OCI-LY7 (cell line): ENCODE measurements around the gene HIP1. TPM values are rescaled to one million over a fixed set of nuclear protein-coding genes. Genes with fewer than 3 reads are reported as not detected.
"Not testable (repeated sequence)": the region's sequence is repeated elsewhere in the genome, so short reads cannot be mapped to it uniquely, and the experiment has no call there.

Source experiments
- BruUV-seq: library from RNA; stranded (reverse); fragments of 400-500 nt; replicated peaks from 2 replicates; lab custom pipeline; 2021; lab: Mats Ljungman, UMichigan
- CTCF ChIA-PET: fragments of 300-600 bp; sonication (Branson Sonifier 250); formaldehyde crosslinking; loops from one replicate; lab custom pipeline; 2022; ENCODE audit warnings: antibody characterized with exemption; ENCODE audit not compliant: unreplicated experiment; lab: Charles Lee
- POLR2A ChIA-PET: fragments of 300-600 bp; sonication (Branson Sonifier 250); formaldehyde crosslinking; loops from one replicate; lab custom pipeline; 2022; ENCODE audit warnings: antibody characterized with exemption; lab: Charles Lee
- DNase-seq: peaks from one replicate; pipeline ENCODE4 v3.0.0-alpha.2; 2015; ENCODE audit warnings: low spot score
- H2AFZ ChIP-seq: fragments of 200-600 bp; sonication (generic), shearing (Covaris generic); 2 replicates; pipeline ENCODE4 v1.6.1; 2014; ENCODE audit warnings: mild to moderate bottlenecking, antibody characterized with exemption, low read length, moderate library complexity
- H3K27ac ChIP-seq: fragments of 200-600 bp; sonication (generic); 2 replicates; pipeline ENCODE4 v1.5.1; 2014; ENCODE audit warnings: mixed run types, low read depth, mild to moderate bottlenecking, moderate library complexity, low read length, inconsistent platforms; ENCODE audit not compliant: poor library complexity, severe bottlenecking
- H3K36me3 ChIP-seq: fragments of 200-600 bp; sonication (generic); 2 replicates; pipeline ENCODE4 v1.6.1; 2014; ENCODE audit warnings: mild to moderate bottlenecking, antibody characterized with exemption, low read length, moderate library complexity, mixed read lengths; ENCODE audit not compliant: insufficient read depth
- H3K4me1 ChIP-seq: fragments of 200-600 bp; sonication (generic); 2 replicates; pipeline ENCODE4 v1.5.1; 2014; ENCODE audit warnings: mild to moderate bottlenecking, low read length; ENCODE audit not compliant: insufficient read depth, poor library complexity, severe bottlenecking
- H3K4me2 ChIP-seq: fragments of 200-600 bp; sonication (generic); 2 replicates; pipeline ENCODE4 v1.6.1; 2014; ENCODE audit warnings: mild to moderate bottlenecking, low read length
- H3K4me3 ChIP-seq: fragments of 200-600 bp; sonication (generic); 2 replicates; pipeline ENCODE4 v1.5.1; 2014; ENCODE audit warnings: mild to moderate bottlenecking, low read depth, low read length; ENCODE audit not compliant: poor library complexity, severe bottlenecking
- H3K79me2 ChIP-seq: fragments of 200-600 bp; sonication (generic); 2 replicates; pipeline ENCODE4 v1.6.1; 2016; ENCODE audit warnings: low read depth, mild to moderate bottlenecking, low read length, moderate library complexity, mixed read lengths; ENCODE audit not compliant: insufficient read depth
- H3K9me2 ChIP-seq: fragments of 200-600 bp; sonication (generic); 2 replicates; pipeline ENCODE4 v1.6.1; 2016; ENCODE audit warnings: mild to moderate bottlenecking, low read length, mixed read lengths; ENCODE audit not compliant: insufficient read depth
- H3K9me3 ChIP-seq: fragments of 200-600 bp; sonication (generic); 2 replicates; pipeline ENCODE4 v1.6.1; 2014; ENCODE audit warnings: mild to moderate bottlenecking, mixed run types, low read length, mixed read lengths
- H4K20me1 ChIP-seq: fragments of 200-600 bp; sonication (generic); 2 replicates; pipeline ENCODE4 v1.6.1; 2014; ENCODE audit warnings: mild to moderate bottlenecking, antibody characterized with exemption, low read length, moderate library complexity, mixed read lengths; ENCODE audit not compliant: insufficient read depth
- EZH2phosphoT487 ChIP-seq: fragments of 200-600 bp; sonication (generic); IDR thresholded peaks from 2 replicates; pipeline ENCODE4 v1.6.1; 2018; ENCODE audit warnings: low read depth, borderline replicate concordance, mild to moderate bottlenecking, mixed run types, antibody characterized with exemption, low read length, moderate library complexity, mixed read lengths
- intact Hi-C: fragments of 100-400 bp; cut with micrococcal nuclease; formaldehyde crosslinking; loops from one replicate; pipeline ENCODE4 v1.10.0; 2022; ENCODE audit not compliant: unreplicated experiment
- total RNA-seq, 2 experiments: library from RNA; depleted of rRNA in 1 of 2; stranded (reverse); fragments of >200 nt in 1 of 2; shearing (Covaris generic) in 1 of 2; gene quantifications; 2 replicates each; pipeline ENCODE4 v1.2.3, GENCODE V29; 2014 to 2022
- TF ChIP-seq, protein P1 (sequence below): fragments of 200-600 bp; sonication (generic); conservative IDR thresholded peaks from 2 replicates; pipeline ENCODE4 v1.5.1; 2014; ENCODE audit warnings: mild to moderate bottlenecking, antibody characterized with exemption, low read length, moderate library complexity, mixed read lengths

The HIP1 gene
- total RNA-seq, 2 experiments from 2014 or later = 15.0 to 27.8 TPM

DNA sequence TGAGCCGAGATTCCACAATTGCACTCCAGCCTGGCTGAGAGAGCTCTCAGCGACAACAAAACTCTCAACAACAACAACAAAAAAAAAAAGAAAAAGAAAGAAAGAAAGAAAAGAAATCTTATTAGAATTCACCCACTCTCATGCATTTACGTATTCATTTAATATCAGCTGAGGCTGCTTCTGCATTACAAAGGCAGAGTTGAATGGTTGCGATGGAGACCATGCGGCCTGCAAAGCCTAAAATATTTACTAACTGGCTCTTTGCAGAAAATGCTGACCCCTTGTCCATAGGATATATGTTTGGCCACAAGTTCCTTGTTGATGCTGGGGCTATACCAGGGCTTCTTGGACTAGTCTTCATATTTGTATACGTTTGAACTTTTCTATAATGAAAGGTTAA lies 137.2 kb downstream of the HIP1 start:
- no peaks in the 10 kb centered on the region for H4K20me1 ChIP-seq
- BruUV-seq = no TSS peak
- H3K27ac ChIP-seq = no peak overlapping the region
- DNase-seq = no peak
- no peak overlapping the region for H3K4me3 ChIP-seq
- intact Hi-C loops = loop anchor here (5.0 kb wide), 1 partner anchor 41 kb away; no protein-coding TSS in a partner anchor
- no peaks in the 10 kb centered on the region for H3K9me2 ChIP-seq
- ChIA-PET CTCF (no interaction called here), POLR2A (interaction anchor here (0.7 kb wide), 2 partner anchors 36 to 1853 kb away, joined by 3 to 7 read pairs; no protein-coding TSS in a partner anchor)
- TF ChIP-seq EZH2phosphoT487 = no peak
- TF ChIP-seq, protein P1, sequence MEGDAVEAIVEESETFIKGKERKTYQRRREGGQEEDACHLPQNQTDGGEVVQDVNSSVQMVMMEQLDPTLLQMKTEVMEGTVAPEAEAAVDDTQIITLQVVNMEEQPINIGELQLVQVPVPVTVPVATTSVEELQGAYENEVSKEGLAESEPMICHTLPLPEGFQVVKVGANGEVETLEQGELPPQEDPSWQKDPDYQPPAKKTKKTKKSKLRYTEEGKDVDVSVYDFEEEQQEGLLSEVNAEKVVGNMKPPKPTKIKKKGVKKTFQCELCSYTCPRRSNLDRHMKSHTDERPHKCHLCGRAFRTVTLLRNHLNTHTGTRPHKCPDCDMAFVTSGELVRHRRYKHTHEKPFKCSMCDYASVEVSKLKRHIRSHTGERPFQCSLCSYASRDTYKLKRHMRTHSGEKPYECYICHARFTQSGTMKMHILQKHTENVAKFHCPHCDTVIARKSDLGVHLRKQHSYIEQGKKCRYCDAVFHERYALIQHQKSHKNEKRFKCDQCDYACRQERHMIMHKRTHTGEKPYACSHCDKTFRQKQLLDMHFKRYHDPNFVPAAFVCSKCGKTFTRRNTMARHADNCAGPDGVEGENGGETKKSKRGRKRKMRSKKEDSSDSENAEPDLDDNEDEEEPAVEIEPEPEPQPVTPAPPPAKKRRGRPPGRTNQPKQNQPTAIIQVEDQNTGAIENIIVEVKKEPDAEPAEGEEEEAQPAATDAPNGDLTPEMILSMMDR = no peak
- H3K79me2 ChIP-seq = no peaks in the 10 kb centered on the region
- H3K36me3 ChIP-seq = no peaks in the 10 kb centered on the region
- H2AFZ ChIP-seq = no peak overlapping the region
- H3K9me3 ChIP-seq = no peaks in the 10 kb centered on the region
- H3K4me1 ChIP-seq = no peaks in the 10 kb centered on the region
- no peak overlapping the region for H3K4me2 ChIP-seq

DNA sequence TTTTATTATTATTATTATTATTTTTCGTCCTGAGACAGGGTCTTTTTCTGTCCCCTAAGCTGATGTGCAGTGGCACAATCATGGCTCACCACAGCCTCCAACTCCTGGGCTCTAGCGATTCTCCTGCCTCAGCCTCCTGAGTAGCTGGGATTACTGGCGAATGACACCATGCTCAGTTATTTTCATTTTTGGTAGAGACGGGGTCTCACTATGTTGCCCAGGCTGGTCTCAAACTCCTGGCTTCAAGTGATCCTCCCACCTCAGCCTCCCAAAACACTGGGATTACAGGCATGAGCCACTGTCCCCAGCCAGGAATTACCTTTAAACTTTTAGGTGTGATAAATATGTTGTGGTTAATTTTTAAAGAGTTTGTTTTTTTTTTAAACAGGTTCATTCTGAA lies 138.0 kb downstream of the HIP1 start:
- intact Hi-C loops = loop anchor here (5.0 kb wide), 1 partner anchor 42 kb away; no protein-coding TSS in a partner anchor
- BruUV-seq, H3K36me3 ChIP-seq, H3K27ac ChIP-seq, H3K79me2 ChIP-seq, H2AFZ ChIP-seq, H3K4me3 ChIP-seq, H3K9me2 ChIP-seq, H3K4me2 ChIP-seq, H3K9me3 ChIP-seq, POLR2A ChIA-PET, DNase-seq, H4K20me1 ChIP-seq, CTCF ChIA-PET, H3K4me1 ChIP-seq: not testable (repeated sequence)

DNA sequence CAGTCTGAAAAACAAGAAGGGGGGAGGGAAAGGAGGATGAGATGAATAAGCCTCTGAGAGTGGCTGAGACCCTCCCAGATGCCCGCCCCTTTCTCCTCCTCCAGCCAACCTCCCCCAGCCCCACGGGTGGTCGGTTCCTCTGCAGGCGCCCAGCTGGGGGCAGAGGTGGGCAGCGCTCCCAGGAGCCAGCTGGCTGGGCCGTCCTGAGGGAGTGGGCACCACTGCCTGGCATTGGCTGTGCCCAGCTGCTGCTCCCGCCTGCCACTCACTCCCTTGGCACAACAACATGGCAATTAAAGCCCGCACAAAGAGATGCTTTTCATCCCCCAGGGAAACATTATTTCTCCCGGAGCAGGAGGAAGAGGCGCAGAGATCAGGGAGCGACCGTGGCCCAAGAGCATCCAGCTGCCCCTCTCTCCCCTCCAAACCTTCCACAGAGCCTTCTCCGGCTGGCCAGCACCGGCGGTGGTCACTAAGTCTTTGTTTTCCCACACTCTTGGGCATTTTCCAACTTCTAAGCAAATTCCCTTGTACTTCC lies 139.4 kb downstream of the HIP1 start:
- CTCF ChIA-PET = no interaction called here
- H3K9me2 ChIP-seq = no peaks in the 10 kb centered on the region

More for the DNA sequence above, 139.4 kb downstream of the HIP1 start:
- POLR2A ChIA-PET = interaction anchor here (0.6 kb wide), 2 partner anchors 36 to 88 kb away, joined by 3 to 6 read pairs; no protein-coding TSS in a partner anchor
- TF ChIP-seq, protein P1 = no peak
- TF ChIP-seq EZH2phosphoT487 = no peak
- Histone ChIP-seq H3K4me2 (no peak overlapping the region), H4K20me1 (no peaks in the 10 kb centered on the region), H3K27ac (no peak overlapping the region), H2AFZ (no peak overlapping the region), H3K4me3 (no peak overlapping the region), H3K79me2 (no peaks in the 10 kb centered on the region), H3K9me3 (no peaks in the 10 kb centered on the region), H3K4me1 (no peaks in the 10 kb centered on the region), H3K36me3 (no peaks in the 10 kb centered on the region)
- no TSS peak for BruUV-seq
- intact Hi-C loops = loop anchor here (10.0 kb wide), 1 partner anchor 55 kb away; no protein-coding TSS in a partner anchor
- DNase-seq = no peak
